Stimulated activated CD4-positive, alpha-beta T cell treated with anti-CD3 and anti-CD28 coated beads, Interleukin-2, amount 100 ng/mL, for 24 hours (primary cell): ENCODE results near the gene NTRK2.

Experiments used
- DNase-seq, 2 donors: peaks; one replicate each; pipeline ENCODE4 v3.0.0-alpha.2; 2020

NTRK2 gene

DNA sequence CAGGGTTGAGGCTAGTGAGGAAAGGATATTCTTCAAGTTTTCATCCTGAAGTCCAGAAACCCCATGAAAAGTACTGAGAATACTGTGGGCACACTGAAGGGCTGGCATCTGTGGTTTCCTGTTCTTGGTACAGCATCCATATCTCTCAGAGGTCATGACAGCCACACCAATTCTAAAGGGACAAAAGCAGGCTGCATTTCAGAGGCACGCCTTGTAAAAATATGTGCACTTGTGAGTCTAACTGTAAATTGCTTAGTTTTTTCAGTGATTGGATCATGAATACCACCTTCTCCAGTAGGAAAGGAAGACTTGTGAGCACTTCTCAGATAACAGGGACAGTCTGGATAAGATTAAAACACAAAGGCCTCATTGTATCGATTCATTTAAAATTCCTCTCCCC, 230.9 kb downstream of the NTRK2 start:
- DNase-seq, result no peak

DNA sequence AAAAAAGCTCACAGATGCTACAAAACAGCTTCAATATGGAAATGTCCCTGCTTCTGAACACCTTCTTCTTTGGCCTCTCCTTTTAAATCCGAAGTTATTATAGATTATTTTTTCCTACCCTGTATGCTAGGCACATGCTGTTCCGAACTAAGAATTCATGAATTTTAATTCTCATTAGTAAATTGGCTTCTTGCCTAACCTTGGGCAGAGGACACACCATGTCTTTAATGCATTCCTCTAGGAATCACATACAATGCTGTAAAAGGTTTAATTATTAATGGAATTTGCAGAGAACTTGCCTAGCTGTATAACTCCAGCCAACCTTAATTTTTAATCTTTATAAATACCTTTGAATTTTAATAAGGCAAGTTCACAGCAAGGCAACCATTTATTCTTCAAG, 234.4 kb downstream of the NTRK2 start:
- no peak for DNase-seq

DNA sequence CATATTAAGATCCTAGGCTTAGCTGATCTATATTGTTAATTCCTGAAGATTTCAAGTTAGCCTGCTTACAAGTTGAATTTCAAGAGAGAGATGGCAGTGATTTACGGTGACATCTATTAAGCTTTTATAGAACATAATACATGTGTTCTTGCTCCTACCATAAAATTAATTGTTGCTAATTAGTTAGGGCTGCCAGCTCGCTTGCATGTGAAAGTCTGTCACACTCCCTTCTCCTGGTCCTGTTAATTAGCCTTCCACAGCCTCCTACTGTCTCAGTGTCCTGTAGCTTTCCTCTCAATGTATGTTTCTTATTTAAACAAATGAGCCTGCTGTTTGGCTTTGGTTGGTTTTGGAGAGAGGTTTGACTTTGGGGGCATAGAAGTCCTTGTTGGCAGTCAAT, 247.2 kb downstream of the NTRK2 start:
- DNase-seq, result no peak

DNA sequence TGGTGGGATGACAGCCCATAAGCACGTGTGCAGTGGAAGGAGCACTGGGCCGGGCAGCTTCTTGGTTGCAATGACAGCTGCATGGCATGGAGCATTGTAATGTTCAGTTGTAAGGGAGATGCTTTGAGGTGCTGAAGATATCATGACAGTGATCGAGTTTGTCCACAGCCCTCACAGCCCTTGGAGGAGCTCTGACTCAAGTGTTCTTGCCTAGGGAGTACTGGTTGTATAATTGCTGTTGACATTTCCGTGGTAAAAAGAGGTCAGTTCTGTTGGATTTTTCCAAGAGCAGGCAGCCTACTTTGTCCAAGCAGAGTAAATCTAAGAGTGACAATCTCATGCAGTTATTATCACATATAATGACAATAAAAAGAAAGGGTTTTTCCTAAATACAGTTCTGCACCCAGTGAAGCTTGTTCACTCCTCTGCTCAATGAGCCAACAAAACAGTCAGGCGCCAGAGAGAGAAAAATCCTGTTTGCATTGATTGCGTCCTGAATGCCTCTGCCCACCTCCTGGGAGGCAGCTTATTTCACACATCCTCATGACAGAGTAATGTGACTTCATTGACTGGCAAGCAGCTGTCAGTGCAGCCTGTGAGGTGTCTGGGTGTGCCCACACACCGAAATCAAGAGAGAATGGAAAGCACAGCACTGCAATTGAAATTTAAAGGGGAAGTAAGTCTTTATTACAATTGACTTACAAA, 248.0 kb downstream of the NTRK2 start:
- DNase-seq, result no peak

DNA sequence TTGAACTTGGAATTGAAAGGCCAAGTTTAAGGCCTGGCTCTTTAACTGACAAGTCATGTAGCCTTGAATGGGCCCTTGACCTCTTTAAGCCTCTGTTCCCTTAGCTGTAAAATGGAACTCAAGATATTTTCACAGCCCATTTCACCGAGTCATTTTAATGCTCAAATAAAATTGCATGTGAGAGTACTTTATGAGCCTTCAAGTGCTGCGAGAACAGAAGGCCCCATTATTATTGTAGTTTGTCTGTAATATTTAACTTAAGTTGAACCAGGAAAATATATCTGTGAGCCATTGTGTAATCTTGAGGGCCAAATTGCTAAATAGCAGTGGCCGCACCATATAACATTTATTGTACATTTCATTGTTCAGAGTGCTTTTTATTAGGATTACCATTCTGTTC, 249.9 kb downstream of the NTRK2 start:
- DNase-seq, result no peak

DNA sequence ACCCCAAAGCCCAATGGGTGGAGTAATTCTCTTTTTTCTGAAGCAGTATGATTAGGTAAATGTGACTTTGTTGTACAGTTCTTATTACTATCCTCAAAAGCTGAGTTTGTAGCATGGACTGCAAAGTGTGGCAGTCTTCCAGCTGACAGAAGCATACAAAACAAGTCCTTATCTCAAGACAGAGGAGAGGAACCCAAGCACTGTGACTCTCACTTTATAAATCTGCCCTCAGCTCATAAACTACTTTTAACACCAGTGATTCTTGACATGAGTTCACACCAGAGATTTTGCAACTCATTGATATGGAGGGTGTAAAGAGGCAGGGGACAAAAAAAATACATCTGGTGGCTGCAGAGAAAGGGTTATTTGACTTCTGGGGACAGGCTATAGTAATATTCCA, 251.6 kb downstream of the NTRK2 start:
- DNase-seq, result no peak

DNA sequence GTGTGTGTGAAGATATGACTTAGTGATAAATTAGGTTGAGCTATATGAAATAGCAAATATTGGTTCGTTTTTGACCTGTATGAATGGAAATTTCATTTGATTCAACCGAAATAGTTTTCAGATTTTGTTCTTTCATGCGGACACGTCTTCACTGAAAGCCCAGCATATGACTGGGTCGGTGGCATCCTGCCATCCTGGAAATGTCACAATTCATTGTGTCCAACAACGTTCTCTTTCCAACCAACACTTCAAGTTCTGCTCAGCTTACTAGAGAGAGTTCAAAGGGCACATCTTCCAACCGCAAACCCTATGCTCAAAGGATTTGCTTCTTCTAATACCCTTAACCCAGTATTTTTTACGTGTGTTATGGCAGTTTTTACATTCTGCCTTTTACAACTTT, 252.5 kb downstream of the NTRK2 start:
- DNase-seq, result no peak

DNA sequence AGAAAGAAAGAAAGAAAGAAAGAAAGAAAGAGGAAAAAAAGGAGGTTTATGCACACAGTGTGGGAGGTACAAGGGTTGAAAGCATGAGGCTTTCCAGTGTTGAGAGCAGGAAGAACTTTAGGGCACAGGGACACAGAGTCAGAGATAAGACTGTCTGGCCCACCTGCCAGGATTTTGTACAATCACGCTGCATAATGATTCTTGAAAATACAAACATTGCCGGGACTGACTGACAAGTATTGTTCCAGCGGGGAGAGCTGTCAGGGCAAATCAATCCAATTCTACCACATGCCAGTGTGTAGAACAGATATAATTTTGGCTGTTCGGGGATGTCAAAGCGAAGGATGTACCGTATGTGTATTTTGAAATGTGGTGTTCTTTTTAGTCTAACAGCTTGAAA, 254.7 kb downstream of the NTRK2 start:
- DNase-seq, result no peak

DNA sequence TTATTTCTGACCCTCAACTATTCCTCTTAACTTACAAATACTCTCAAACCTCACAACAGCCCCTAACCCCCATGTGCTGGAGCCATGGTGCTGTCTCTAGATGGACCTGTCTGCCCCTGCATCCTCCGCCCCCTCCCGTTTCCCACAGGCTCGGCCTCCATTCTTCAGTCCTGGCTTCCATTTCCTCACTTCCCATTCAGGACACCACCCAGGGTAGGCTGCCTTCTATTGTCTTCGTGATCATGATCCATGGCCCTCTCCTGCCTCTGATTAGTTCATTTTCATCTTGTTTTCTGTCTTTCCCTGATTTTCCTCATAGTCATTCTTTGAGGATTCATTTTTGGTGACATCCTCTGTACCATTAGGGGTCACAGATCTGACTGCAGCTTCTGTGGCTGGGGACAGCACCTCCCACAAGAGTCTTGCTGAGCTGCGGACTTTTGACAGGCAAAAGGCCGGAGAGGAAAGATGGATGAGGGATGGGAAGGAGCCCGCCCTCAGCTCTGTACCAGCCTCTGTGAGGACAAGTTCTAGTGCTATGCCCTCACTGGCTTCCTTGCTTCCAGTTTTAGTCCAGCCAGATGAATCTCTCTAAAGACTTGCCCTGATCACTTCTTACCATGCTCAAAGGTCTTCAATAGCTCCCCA, 255.8 kb downstream of the NTRK2 start:
- DNase-seq, result no peak

DNA sequence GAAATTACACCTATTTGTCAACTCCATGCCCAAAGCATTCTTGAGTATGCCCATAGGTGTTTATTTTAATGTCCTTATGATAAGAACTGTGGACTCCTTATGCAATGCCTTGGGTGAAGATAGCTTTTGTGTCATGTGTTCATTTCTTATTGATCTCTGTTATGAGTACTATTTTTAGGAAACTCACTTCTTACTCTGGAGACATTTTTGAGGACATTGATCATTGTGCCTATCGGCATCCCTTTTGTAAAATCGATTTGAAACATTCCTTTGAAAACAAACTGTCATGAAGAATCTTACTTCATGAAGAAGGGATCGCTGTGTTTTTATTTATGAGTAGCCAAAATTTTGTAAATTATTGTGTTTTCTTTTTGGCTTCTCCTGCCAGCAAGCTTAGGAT, 257.3 kb downstream of the NTRK2 start:
- DNase-seq, result no peak

DNA sequence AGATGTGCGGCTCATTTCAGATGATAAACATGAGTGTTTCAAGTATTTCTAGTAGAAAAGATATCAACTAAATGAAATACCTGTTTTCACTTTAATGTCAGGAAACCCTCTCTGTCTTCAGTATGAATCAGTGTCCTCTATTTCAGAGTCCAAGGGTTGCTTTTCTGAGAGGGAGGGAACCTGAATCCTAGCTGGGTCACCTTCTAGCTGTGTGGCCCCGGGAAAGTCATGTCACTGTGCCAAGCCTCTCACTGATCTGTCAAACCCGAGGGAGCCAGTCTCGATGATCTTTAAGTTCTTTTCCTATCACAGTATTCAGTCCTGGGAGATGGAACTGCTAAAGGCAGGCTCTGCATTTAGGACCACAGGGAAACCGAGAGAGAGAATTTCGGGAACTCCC, 258.9 kb downstream of the NTRK2 start:
- no peak for DNase-seq

DNA sequence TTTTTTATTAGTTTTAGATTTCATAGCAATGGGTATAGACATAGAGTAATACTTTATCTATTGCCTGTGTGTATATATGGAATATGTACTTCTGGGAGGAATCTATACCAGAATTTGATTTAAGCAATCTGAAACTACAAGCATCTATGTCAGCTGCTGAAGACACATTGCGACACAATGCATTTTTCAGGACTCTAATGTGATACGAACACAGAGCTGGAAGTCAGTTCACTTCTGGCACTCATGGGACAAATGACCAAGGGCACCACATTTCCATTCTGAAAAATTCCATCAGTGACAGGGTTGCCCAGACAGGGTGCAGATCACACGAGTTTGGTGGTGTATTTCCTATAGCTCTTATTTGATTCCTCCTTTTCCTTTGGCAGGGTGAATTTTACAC, 259.5 kb downstream of the NTRK2 start:
- no peak for DNase-seq

DNA sequence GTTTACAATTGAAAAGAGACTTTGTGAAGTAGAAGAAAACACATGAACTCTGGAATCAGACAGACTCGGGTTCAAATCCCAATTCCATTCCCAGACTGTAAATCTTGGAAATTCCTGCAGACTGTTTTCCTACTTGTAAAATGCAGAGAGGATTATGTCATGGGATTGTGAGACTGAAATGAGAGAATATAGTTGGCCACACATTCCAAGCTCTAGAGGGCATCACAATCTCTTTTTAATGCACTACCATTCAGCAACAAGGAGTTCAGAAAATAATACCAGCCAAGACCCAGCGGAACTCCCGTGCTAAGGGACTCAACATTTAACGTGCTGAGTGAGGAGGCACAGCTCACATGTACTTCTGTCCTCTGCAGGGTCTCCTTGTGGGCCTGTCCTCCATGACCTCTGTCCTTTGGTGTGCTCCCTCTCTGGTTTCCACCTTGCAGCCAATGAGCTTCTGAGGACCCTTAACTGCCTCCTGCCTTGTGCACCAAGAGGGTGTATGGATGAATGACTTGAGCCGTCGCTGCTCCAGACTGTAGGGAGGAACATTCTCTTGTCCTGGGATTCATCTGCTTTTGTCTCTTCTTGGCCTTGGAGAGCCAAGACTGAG, 263.5 kb downstream of the NTRK2 start:
- no peak for DNase-seq

DNA sequence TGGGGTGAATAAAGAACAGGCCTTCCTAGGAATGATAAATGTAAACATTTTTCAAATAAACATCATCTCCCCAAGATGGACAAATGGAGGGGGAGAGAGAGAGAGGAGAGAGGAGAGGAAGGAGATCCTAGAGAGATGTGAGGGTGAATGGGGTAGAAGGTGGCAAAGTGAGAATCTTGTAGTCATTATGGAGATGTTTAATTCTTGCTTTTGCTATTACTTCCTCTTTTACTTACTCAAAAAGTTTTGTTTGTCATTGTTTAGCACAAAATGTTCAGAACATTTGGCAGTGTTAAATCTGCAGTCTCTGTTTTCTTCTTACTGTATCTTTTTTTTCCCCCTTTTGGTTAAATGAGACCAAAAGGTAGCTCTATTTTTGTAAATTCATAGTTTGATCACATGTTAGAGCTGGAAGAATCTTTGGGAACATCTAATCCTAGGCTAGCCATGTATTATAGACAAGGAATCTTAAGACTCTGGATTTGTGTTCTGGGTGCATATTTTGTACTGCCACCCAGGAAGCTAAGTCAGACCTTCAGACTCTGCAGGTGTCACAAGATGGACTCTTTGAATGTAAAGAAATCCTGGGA, 266.1 kb downstream of the NTRK2 start:
- DNase-seq, result no peak

DNA sequence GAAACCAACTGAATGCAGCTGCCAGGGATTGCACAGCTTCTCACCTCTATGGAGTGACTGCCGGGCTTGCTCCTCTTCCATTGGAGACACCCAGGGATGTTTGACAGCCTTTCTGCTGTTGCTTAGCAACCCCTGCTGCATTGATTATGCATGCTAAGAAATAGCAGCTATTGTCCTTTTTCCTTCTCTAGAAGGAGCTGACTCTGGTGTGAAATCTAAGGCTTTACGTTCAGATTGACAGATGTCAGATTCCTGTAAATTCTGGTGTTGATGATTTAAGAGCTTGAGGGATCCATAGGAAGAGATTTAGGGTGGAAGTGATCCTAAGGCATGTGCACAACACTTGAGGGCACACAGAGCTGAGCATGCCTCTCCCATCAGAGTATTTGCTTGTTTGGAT, 267.7 kb downstream of the NTRK2 start:
- DNase-seq, result no peak

DNA sequence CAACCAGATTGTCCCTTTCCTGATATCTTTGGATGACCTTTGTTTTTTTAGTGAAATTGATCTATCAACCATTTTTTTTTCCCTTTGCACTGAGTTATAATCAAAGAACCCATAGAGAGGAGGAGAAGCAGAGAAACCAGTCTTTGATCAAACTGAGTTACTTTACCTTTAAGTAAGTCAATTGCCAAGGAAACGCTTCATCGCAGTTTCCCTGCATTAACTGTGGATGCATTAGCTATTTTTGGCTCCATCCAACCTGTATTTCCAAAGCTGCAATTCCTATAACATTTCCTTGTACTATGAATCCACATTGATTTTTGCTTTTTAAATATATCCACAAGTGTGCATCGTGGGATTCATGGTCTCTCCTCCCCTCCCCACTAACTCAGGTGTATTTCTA, 268.1 kb downstream of the NTRK2 start:
- DNase-seq, result no peak

DNA sequence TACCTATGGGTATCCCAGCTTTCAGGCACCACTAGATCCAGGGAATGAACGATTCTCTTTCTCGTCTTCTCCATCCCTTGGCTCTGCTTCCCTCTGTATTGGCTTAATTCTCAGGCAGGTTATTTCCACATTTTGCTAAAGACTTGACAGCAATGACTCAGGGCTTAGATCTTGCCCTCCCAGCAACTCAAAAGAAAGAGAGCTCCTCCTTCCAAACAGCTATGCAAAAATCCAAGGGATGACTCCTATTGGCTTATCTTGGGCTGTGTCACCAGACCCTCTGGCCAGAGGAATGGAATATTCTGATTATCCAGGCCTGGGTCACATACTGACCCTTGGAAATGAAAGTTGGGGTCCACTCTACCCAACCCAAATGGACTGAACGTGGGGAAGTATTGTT, 270.2 kb downstream of the NTRK2 start:
- no peak for DNase-seq

DNA sequence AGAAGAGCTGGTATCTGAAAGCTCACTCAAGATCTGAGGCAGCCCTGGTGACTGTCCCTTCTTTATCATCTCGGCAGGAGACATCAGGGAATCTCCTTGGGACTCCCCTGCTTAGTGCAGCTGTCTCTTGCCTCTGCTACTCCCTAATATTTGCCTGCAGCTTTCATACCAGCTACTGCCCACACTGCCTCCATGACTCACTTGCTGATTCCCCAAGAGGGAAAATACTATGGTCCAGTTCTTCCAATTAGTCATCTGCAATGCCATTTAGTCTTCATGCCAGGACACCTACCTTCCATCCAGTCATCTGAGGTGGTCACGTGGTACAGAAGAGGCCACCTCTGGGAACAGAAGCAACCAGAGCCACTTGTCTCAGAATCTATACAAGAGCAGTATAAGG, 270.8 kb downstream of the NTRK2 start:
- no peak for DNase-seq

DNA sequence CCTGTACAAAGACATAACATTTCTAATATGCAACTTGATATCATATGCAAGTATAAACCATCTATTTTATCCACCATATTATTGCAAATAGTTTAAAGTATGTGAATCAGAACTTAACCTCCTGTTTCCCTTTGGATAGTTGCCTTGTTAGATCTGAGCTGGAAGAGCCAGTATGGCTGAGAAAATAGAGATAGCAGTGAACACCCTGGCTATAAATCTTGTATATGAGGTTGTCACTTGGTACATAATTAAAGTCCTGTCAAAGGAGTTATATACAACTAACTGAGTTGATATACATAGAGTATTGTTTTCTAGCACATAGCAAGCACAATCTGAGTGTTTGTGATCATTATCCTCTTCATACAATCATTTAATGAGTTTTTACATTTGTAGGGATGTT, 272.3 kb downstream of the NTRK2 start:
- no peak for DNase-seq

DNA sequence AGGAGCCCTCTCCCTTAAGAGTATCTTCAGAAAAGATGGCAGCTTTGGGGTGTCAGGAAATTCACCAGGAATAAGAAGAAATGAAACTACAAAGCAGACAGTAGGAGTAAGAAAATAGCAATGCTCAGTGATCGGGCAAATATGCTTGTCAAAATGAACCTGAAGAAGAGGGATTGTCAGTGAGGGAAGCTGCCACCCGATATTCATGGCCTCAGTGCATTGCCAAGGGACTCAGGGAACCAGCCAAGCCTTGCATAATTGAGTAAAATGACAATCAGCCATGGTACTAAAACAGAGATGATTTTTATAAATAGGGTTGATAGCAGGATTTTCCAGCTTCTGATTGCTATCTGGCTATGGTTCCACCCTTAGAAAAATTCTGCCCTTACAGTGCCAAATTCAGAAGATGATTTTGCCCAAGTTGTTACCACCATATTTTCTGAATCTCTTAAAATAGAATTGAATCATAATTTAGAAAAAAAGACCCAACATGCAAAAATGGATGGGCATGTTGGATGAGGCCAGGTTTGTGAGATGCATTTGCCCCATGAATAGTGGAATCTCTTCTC, 274.0 kb downstream of the NTRK2 start:
- DNase-seq, result no peak

DNA sequence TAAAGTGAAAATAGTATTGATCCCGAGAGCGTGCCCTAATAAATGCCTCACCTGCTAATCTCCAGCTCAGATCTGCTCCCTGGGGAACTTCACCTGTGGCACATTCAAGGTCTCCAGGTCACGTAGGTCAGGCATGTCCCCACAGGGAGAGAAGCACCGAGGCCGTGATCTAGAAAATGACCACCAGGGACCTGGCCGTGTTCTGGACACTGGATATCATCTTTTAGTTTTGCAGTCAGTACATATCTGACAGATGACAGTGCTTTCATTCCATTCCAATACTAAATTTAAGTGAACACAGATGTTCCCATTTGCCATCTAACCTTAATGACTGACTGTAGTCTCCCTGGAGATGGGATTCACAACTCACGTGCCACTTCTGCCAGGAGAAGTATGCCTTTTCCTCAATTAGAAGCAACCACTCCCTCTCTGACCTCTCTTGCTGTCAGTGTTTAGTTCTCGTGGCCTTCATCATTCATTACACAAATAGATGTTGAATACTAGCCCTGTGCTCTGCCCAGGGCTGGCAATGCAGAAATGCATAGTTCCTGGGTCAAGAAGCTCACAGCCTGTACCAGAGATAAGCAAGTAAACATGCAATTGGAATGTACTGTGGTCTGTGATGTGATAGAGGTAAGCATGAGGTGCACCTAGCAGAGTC, 276.5 kb downstream of the NTRK2 start:
- no peak for DNase-seq

DNA sequence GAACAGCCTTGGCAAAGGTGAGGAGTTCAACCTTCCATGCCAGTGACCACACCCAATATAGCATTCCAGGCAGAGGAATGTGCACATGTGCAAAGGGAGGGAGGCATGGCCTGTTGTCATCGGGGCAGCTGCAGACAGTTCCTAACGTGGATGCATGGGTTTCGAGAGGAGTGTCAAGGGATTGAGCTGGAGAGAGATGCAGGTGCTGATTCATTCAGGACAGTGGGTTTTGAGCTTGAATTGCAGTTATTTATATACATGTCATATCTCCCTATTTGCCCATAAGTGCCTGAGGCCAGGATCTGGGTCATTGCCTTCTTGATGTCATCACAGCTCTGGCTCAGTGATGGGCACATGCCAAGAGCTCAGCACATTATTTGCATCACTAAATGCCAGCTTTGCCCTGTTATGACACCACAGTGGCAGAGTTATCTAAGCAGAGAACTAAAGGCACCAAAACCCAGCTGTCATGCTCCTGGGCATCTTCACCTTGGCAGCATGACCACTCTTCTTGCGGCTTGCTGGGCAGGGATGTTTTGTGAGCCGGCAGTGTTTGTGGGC, 278.0 kb downstream of the NTRK2 start:
- no peak for DNase-seq

DNA sequence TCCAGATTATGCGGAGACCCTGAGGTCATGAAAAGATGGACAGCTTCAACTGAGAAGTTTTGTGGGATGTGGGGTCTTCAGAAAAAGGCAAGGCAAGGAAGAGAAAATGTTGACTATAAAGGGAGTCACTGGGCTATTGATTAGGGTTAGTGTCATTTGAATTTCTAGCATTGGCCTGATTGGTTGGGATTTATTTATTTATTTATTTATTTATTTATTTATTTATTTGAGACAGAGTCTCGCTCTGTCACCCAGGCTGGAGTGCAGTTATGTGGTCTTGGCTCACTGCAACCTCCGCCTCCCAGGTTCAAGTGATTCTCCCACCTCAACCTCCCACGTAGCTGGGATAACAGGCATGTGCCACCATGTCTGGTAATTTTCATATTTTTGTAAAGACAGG, 279.7 kb downstream of the NTRK2 start:
- DNase-seq, result no peak
